GM21528 (cell line): ENCODE results near the gene MRTFA.

ENCODE experiments used
- ATAC-seq: cut with Tn5 transposase; IDR thresholded peaks from one replicate; pipeline ENCODE4 v1.9.1; 2021; ENCODE audit warnings: mild to moderate bottlenecking, moderate library complexity; ENCODE audit not compliant: unreplicated experiment, low FRiP score

Gene MRTFA

GRCh38 chr22:40477683-40478337 is 158.7 kb downstream of the MRTFA start:
- no peak for ATAC-seq

GRCh38 chr22:40476341-40476740 is 160.2 kb downstream of the MRTFA start:
- no peak for ATAC-seq

GRCh38 chr22:40473703-40474102 is 162.8 kb downstream of the MRTFA start:
- ATAC-seq = no peak

GRCh38 chr22:40472579-40472978 is 163.9 kb downstream of the MRTFA start:
- no peak for ATAC-seq

GRCh38 chr22:40472051-40472450 is 164.5 kb downstream of the MRTFA start:
- no peak for ATAC-seq

GRCh38 chr22:40469181-40469580 is 167.3 kb downstream of the MRTFA start:
- no peak for ATAC-seq

GRCh38 chr22:40468616-40469015 is 167.9 kb downstream of the MRTFA start:
- no peak for ATAC-seq

- ATAC-seq = no peak
These were observed 169.5 kb downstream of the MRTFA start for GRCh38 chr22:40466976-40467375.

GRCh38 chr22:40463683-40464082 is 172.8 kb downstream of the MRTFA start:
- ATAC-seq = no peak

- ATAC-seq = no peak
These were observed 173.4 kb downstream of the MRTFA start for GRCh38 chr22:40463017-40463631.

GRCh38 chr22:40462195-40462984 is 174.1 kb downstream of the MRTFA start:
- no peak for ATAC-seq

GRCh38 chr22:40453671-40454070 is 182.8 kb downstream of the MRTFA start:
- no peak for ATAC-seq

- ATAC-seq = no peak
These were observed 183.6 kb downstream of the MRTFA start for GRCh38 chr22:40452730-40453487.

GRCh38 chr22:40451210-40451609 is 185.3 kb downstream of the MRTFA start:
- ATAC-seq = no peak

GRCh38 chr22:40450616-40451015 is 185.9 kb downstream of the MRTFA start:
- ATAC-seq = no peak

GRCh38 chr22:40449676-40450035 is 186.9 kb downstream of the MRTFA start:
- ATAC-seq = no peak

GRCh38 chr22:40446203-40446602 is 190.3 kb downstream of the MRTFA start:
- ATAC-seq = no peak

- no peak for ATAC-seq
These were observed 192.2 kb downstream of the MRTFA start for GRCh38 chr22:40444178-40444831.

- no peak for ATAC-seq
These were observed 192.8 kb downstream of the MRTFA start for GRCh38 chr22:40443732-40444131.

GRCh38 chr22:40441761-40442390 is 194.6 kb downstream of the MRTFA start:
- no peak for ATAC-seq
